Vagina (tissue), 2 donors: Measurements from ENCODE around the gene TMIGD1. TPM values are rescaled to one million over a fixed set of nuclear protein-coding genes. Genes with fewer than 3 reads are reported as not detected.

Experiments used
- DNase-seq, 2 donors: peaks; one replicate each; pipeline ENCODE4 v3.0.0-alpha.2; 2017; ENCODE audit errors: extremely low spot score in 2 of 2
- H3K27ac ChIP-seq: fragments of 200-600 bp; sonication (generic); one replicate; pipeline ENCODE4 v1.5.1; 2019
- H3K27me3 ChIP-seq: fragments of 200-600 bp; sonication (generic); one replicate; pipeline ENCODE4 v1.5.1; 2019
- H3K36me3 ChIP-seq, 2 donors: fragments of 200-600 bp; sonication (generic); one replicate each; pipeline ENCODE4 v1.5.1; 2017 to 2019
- H3K4me1 ChIP-seq: fragments of 200-600 bp; sonication (generic); one replicate; pipeline ENCODE4 v1.5.1; 2019
- H3K4me3 ChIP-seq, 2 donors: fragments of 200-600 bp; sonication (generic); 1 replicate in 1 of 2; 2 replicates in 1 of 2; pipeline ENCODE4 v1.5.1; 2016 to 2019
- H3K9me3 ChIP-seq: fragments of 200-600 bp; sonication (generic); one replicate; pipeline ENCODE4 v1.5.1; 2019
- CTCF ChIP-seq, 3 experiments: fragments of 450-650 bp in 2 of 3; fragments of 200-600 bp in 1 of 3; sonication (generic) in 1 of 3; IDR thresholded peaks; one replicate each; pipeline ENCODE4 v1.5.1; 2017 to 2019; ENCODE audit warnings: antibody characterized with exemption in 3 of 3, mild to moderate bottlenecking in 2 of 3, moderate library complexity in 2 of 3
- POLR2A ChIP-seq, 2 donors: fragments of 450-650 bp; IDR thresholded peaks; one replicate each; pipeline ENCODE4 v1.6.1; 2017; ENCODE audit warnings: antibody characterized with exemption in 2 of 2, mild to moderate bottlenecking in 2 of 2, moderate library complexity in 2 of 2
- POLR2AphosphoS5 ChIP-seq, 2 donors: sonication (generic); formaldehyde crosslinking; IDR thresholded peaks; one replicate each; pipeline ENCODE4 v1.9.0; 2017; ENCODE audit warnings: antibody characterized with exemption in 2 of 2, mild to moderate bottlenecking in 2 of 2, low read depth in 1 of 2; ENCODE audit not compliant: insufficient read depth in 1 of 2
- intact Hi-C: fragments of 100-400 bp; cut with DNase I; formaldehyde crosslinking; loops from one replicate; pipeline ENCODE4 v1.15.1; 2023
- total RNA-seq: library from RNA; depleted of rRNA; stranded (reverse); fragments of >200 nt; gene quantifications from one replicate; pipeline ENCODE4 v1.2.3, GENCODE V29; 2016

The TMIGD1 gene
- total RNA-seq, 1 donor from 2014 or later, result not detected

DNA sequence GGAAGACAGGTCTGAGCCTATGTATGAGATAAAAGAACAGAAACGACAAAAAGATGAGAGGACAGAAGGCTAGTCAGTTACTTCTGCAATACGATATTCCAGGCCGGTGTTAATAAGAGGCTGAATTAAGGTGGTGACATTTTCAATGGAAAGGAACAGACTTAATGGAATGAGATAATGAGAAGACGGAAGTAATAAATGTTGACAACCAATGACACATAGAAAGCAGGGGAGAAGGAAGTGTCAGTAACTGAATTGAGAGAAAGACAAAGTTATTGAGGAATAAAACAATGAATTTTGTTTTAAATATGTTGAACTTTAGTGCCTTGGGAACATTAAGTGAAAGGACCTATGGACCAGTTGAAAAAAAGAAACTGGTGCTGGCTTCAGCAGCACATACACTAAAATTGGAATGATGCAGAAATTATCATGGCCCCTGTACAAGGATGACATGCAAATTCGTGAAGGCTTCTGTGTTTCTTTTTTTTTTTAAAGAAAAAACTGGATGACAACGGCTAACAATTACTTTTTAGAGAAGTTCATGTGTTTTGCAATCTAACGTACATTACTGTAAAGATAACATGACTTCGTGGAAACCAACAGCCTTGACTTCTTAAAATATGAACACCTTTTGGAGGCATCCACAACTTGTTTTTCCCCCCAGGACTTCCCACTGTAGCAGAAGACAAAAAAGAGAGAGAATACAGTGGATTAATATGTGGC is 26.4 kb upstream of the TMIGD1 start:
- H3K4me1 ChIP-seq, result no peaks in the 10 kb centered on the region
- H3K27me3 ChIP-seq, result no peaks in the 10 kb centered on the region
- no peak overlapping the region for H3K27ac ChIP-seq
- DNase-seq, result no peak
- intact Hi-C loops, result no loop called here
- no peak overlapping the region for H3K4me3 ChIP-seq
- TF ChIP-seq POLR2A (IDR thresholded peaks at IDR 0.05) (no peak), CTCF (IDR thresholded peaks at IDR 0.05) (no peak), POLR2AphosphoS5 (IDR thresholded peaks at IDR 0.05; ENCODE audit: insufficient read depth in 1 of 2, low read depth in 1 of 2) (no peak)
- H3K36me3 ChIP-seq, result no peaks in the 10 kb centered on the region
- no peaks in the 10 kb centered on the region for H3K9me3 ChIP-seq

- DNase-seq, result no peak
- TF ChIP-seq POLR2A (IDR thresholded peaks at IDR 0.05) (no peak), CTCF (IDR thresholded peaks at IDR 0.05) (no peak), POLR2AphosphoS5 (IDR thresholded peaks at IDR 0.05; ENCODE audit: insufficient read depth in 1 of 2, low read depth in 1 of 2) (no peak)
- H3K4me1 ChIP-seq, result no peaks in the 10 kb centered on the region
- no peaks in the 10 kb centered on the region for H3K9me3 ChIP-seq
- no peak overlapping the region for H3K4me3 ChIP-seq
- H3K27me3 ChIP-seq, result no peaks in the 10 kb centered on the region
- no peaks in the 10 kb centered on the region for H3K36me3 ChIP-seq
- intact Hi-C loops, result no loop called here
- no peak overlapping the region for H3K27ac ChIP-seq
These were observed 24.4 kb upstream of the TMIGD1 start for GRCh38 chr17:30358055-30358760.

DNA sequence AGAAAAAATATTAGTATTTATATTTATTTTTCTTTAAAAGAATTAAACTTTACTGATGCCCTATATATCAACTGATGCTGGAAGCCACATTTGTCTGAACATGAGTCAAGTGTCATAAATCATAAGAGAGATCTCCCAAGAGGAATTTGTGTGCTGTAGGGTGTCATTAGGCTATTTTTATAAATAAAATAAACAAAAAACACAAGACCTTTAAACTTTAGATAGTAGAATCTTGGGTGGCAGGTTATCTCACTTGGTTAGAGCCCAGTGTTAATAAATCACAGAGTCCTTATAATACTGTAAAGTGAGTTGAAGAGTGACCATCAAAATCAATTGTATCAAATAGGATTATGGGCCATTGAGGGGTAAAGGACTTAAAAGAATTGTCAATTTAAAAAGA is 23.6 kb upstream of the TMIGD1 start:
- TF ChIP-seq POLR2AphosphoS5 (IDR thresholded peaks at IDR 0.05; ENCODE audit: insufficient read depth in 1 of 2, low read depth in 1 of 2) (no peak), POLR2A (IDR thresholded peaks at IDR 0.05) (no peak), CTCF (IDR thresholded peaks at IDR 0.05) (no peak)
- intact Hi-C loops, result no loop called here
- Histone ChIP-seq H3K9me3 (no peaks in the 10 kb centered on the region), H3K36me3 (no peaks in the 10 kb centered on the region), H3K4me1 (no peaks in the 10 kb centered on the region), H3K4me3 (no peak overlapping the region), H3K27ac (no peak overlapping the region), H3K27me3 (no peaks in the 10 kb centered on the region)
- no peak for DNase-seq

GRCh38 chr17:30354701-30355100 is 20.8 kb upstream of the TMIGD1 start:
- DNase-seq, result no peak
- H3K36me3 ChIP-seq, result no peaks in the 10 kb centered on the region
- intact Hi-C loops, result no loop called here
- H3K27ac ChIP-seq, result no peak overlapping the region
- H3K27me3 ChIP-seq, result no peaks in the 10 kb centered on the region
- no peak overlapping the region for H3K4me3 ChIP-seq
- H3K9me3 ChIP-seq, result no peaks in the 10 kb centered on the region
- TF ChIP-seq POLR2A (IDR thresholded peaks at IDR 0.05), result no peak
- TF ChIP-seq CTCF (IDR thresholded peaks at IDR 0.05), result no peak
- TF ChIP-seq POLR2AphosphoS5 (IDR thresholded peaks at IDR 0.05; ENCODE audit: insufficient read depth in 1 of 2, low read depth in 1 of 2), result no peak
- H3K4me1 ChIP-seq, result no peaks in the 10 kb centered on the region

GRCh38 chr17:30352240-30352814 is 18.5 kb upstream of the TMIGD1 start:
- no peak overlapping the region for H3K27ac ChIP-seq
- intact Hi-C loops, result no loop called here
- no peak for DNase-seq
- H3K36me3 ChIP-seq, result no peaks in the 10 kb centered on the region
- H3K4me3 ChIP-seq, result no peak overlapping the region
- H3K9me3 ChIP-seq, result no peaks in the 10 kb centered on the region
- H3K27me3 ChIP-seq, result no peaks in the 10 kb centered on the region
- TF ChIP-seq POLR2AphosphoS5 (IDR thresholded peaks at IDR 0.05; ENCODE audit: insufficient read depth in 1 of 2, low read depth in 1 of 2) (no peak), POLR2A (IDR thresholded peaks at IDR 0.05) (no peak), CTCF (IDR thresholded peaks at IDR 0.05) (no peak)
- H3K4me1 ChIP-seq, result no peaks in the 10 kb centered on the region
